ENCODE data around the gene MAN1C1. TPM values are rescaled to one million over a fixed set of nuclear protein-coding genes. Genes with fewer than 3 reads are reported as not detected.

Gene MAN1C1
- total and polyA plus RNA-seq, 2 donors (not counting 1 experiment from before 2014, with no cell fraction given), result 0.31 to 0.89 TPM

DNA sequence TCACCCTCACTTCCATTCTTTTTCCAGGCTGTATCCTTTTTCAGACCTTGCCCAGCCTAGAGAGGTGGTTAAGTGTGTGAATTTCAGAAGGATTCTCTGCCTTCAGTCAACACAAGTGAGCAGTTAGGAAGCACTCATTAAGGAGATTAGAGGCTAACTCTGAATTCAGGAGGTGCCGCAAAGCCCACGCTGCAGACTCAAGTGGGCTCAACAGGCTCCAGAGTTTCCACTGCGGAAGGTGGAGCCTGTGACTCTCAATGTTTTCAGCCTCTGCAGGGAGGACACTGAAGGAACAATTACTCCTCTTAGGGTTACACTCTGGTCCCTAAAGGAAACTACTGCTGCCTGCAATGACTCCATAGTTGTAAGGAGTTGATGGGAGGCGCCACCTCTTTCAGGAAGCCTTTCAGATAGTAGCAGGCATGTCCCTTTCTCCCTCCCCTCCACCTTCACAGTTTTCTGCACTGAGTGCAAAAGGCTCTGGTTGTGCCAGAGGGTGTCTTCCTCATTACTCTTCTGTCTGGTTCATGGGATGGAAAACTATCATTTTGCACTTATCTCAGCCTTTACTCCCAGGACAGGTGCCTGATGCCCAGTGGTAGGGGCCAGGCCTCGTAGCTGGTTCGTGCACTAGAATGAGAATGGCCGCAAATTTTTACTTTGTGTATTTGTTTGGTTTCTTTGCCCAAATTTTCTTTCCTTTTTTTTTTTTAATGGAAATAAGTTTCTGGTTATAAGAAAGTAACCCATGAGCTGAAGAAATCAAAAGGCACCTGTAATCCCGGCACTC, 128.2 kb downstream of the MAN1C1 start:
- no peak overlapping the region for H3K27ac ChIP-seq (ENCODE audit: low read length in 2 of 2)

More for the DNA sequence above, 128.2 kb downstream of the MAN1C1 start:
- no peaks in the 10 kb centered on the region for H3K9me3 Mint-ChIP-seq (ENCODE audit: insufficient read depth)
- ChIA-PET CTCF (no interaction called here), POLR2A (no interaction called here)
- no peak overlapping the region for H3K4me2 ChIP-seq (replicated peaks; ENCODE audit: low read depth, low read length, poor library complexity, severe bottlenecking)
- H2AFZ ChIP-seq (ENCODE audit: insufficient read depth, low read depth, low read length, poor library complexity, severe bottlenecking), result no peak overlapping the region
- H3K79me2 ChIP-seq (ENCODE audit: control insufficient read depth, insufficient read depth, low read length), result no peaks in the 10 kb centered on the region
- no peaks in the 10 kb centered on the region for H4K20me1 ChIP-seq (ENCODE audit: control insufficient read depth, insufficient read depth, low read length, poor library complexity, severe bottlenecking)
- H3K4me3 ChIP-seq (ENCODE audit: control extremely low read depth in 1 of 5, extremely low read depth in 1 of 5, insufficient read depth in 1 of 5, low read depth in 2 of 5, low read length in 4 of 5), result no peak overlapping the region
- TF ChIP-seq EZH2 (IDR thresholded peaks at IDR 0.05; ENCODE audit: borderline replicate concordance, insufficient read depth, low read depth, low read length, poor library complexity, severe bottlenecking), result no peak
- TF ChIP-seq, protein P1, sequence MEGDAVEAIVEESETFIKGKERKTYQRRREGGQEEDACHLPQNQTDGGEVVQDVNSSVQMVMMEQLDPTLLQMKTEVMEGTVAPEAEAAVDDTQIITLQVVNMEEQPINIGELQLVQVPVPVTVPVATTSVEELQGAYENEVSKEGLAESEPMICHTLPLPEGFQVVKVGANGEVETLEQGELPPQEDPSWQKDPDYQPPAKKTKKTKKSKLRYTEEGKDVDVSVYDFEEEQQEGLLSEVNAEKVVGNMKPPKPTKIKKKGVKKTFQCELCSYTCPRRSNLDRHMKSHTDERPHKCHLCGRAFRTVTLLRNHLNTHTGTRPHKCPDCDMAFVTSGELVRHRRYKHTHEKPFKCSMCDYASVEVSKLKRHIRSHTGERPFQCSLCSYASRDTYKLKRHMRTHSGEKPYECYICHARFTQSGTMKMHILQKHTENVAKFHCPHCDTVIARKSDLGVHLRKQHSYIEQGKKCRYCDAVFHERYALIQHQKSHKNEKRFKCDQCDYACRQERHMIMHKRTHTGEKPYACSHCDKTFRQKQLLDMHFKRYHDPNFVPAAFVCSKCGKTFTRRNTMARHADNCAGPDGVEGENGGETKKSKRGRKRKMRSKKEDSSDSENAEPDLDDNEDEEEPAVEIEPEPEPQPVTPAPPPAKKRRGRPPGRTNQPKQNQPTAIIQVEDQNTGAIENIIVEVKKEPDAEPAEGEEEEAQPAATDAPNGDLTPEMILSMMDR (IDR thresholded peaks at IDR 0.05), result no peak
- H3K4me3 Mint-ChIP-seq, result no peak overlapping the region
- ATAC-seq (ENCODE audit: low read depth), result no peak
- WGBS (ENCODE audit: insufficient coverage), result 92% methylated on average over 4 of the region's 8 CpGs
- no peaks in the 10 kb centered on the region for H3K4me1 ChIP-seq (ENCODE audit: control insufficient read depth in 2 of 2, insufficient read depth in 2 of 2, low read length in 2 of 2)
- H3K9ac ChIP-seq (ENCODE audit: low read length), result no peak overlapping the region
- no peaks in the 10 kb centered on the region for H3K36me3 ChIP-seq (replicated peaks in 1 of 2; ENCODE audit: control extremely low read depth in 1 of 2, control insufficient read depth in 1 of 2, extremely low read depth in 1 of 2, insufficient read depth in 2 of 2, low read length in 1 of 2)
- H3K4me1 Mint-ChIP-seq, result no peaks in the 10 kb centered on the region
- DNase-seq, result no peak
- H3K27me3 Mint-ChIP-seq, result peaks cover 6% of the 10 kb centered on the region
- no peaks in the 10 kb centered on the region for H3K9me3 ChIP-seq (ENCODE audit: control extremely low read depth in 1 of 3, control insufficient read depth in 2 of 3, insufficient read depth in 1 of 3, low read length in 2 of 3)
- no peaks in the 10 kb centered on the region for H3K27me3 ChIP-seq (replicated peaks in 1 of 4; ENCODE audit: control extremely low read depth in 1 of 4, control insufficient read depth in 3 of 4, insufficient read depth in 4 of 4, low read length in 3 of 4)
- no peak overlapping the region for H3K27ac Mint-ChIP-seq
- intact Hi-C loops (cut with micrococcal nuclease), result no loop called here
